ENCODE data around the gene C1orf35.

C1orf35 gene

GRCh38 chr1:228146417-228147150, 43.5 kb upstream of the C1orf35 start:
- no peak for TF ChIP-seq CTCF (IDR thresholded peaks at IDR 0.05; ENCODE audit: low read depth, low read length)
- no peak for DNase-seq (ENCODE audit: low read depth in 2 of 2)
- no peak overlapping the region for H3K4me3 ChIP-seq (replicated peaks in 1 of 2; ENCODE audit: low read depth in 2 of 2, low read length in 2 of 2)

- no peak for TF ChIP-seq CTCF (IDR thresholded peaks at IDR 0.05; ENCODE audit: low read depth, low read length)
- H3K4me3 ChIP-seq (replicated peaks in 1 of 2; ENCODE audit: low read depth in 2 of 2, low read length in 2 of 2), result no peak overlapping the region
- no peak for DNase-seq (ENCODE audit: low read depth in 2 of 2)
Measured at GRCh38 chr1:228145463-228146416, 42.6 kb upstream of the C1orf35 start.

- DNase-seq (ENCODE audit: low read depth in 2 of 2), result no peak
- TF ChIP-seq CTCF (IDR thresholded peaks at IDR 0.05; ENCODE audit: low read depth, low read length), result no peak
- no peak overlapping the region for H3K4me3 ChIP-seq (replicated peaks in 1 of 2; ENCODE audit: low read depth in 2 of 2, low read length in 2 of 2)
Measured at GRCh38 chr1:228144993-228145343, 41.8 kb upstream of the C1orf35 start.

GRCh38 chr1:228144193-228144992, 41.3 kb upstream of the C1orf35 start:
- TF ChIP-seq CTCF (IDR thresholded peaks at IDR 0.05; ENCODE audit: low read depth, low read length), result no peak
- H3K4me3 ChIP-seq (replicated peaks in 1 of 2; ENCODE audit: low read depth in 2 of 2, low read length in 2 of 2), result no peak overlapping the region
- no peak for DNase-seq (ENCODE audit: low read depth in 2 of 2)

- no peak for DNase-seq (ENCODE audit: low read depth in 2 of 2)
- H3K4me3 ChIP-seq (replicated peaks in 1 of 2; ENCODE audit: low read depth in 2 of 2, low read length in 2 of 2), result no peak overlapping the region
- TF ChIP-seq CTCF (IDR thresholded peaks at IDR 0.05; ENCODE audit: low read depth, low read length), result no peak
Measured at GRCh38 chr1:228143480-228144192, 40.5 kb upstream of the C1orf35 start.

GRCh38 chr1:228142701-228143136, 39.6 kb upstream of the C1orf35 start:
- peak overlapping the region in 1 of 2 donors; percentile 96 for H3K4me3 ChIP-seq (replicated peaks in 1 of 2; ENCODE audit: low read depth in 2 of 2, low read length in 2 of 2)
- no peak for TF ChIP-seq CTCF (IDR thresholded peaks at IDR 0.05; ENCODE audit: low read depth, low read length)
- no peak for DNase-seq (ENCODE audit: low read depth in 2 of 2)
